Peyer's patch (tissue), 4 donors: ENCODE data around the gene MRTFB. TPM values are rescaled to one million over a fixed set of nuclear protein-coding genes. Genes with fewer than 3 reads are reported as not detected.

Source experiments
- DNase-seq, 3 donors: peaks; one replicate each; pipeline ENCODE4 v3.0.0-alpha.2; 2017 to 2019
- H3K27ac ChIP-seq, 4 donors: fragments of 200-600 bp; sonication (generic); one replicate each; pipeline ENCODE4 v1.5.1; 2016 to 2019
- H3K27me3 ChIP-seq, 2 donors: fragments of 200-600 bp; sonication (generic); one replicate each; pipeline ENCODE4 v1.5.1; 2019
- H3K36me3 ChIP-seq, 3 donors: fragments of 200-600 bp; sonication (generic); one replicate each; pipeline ENCODE4 v1.5.1; 2016 to 2019
- H3K4me1 ChIP-seq, 4 donors: fragments of 200-600 bp; sonication (generic); one replicate each; pipeline ENCODE4 v1.5.1; 2016 to 2019
- H3K4me3 ChIP-seq, 4 donors: fragments of 200-600 bp; sonication (generic); 1 replicate in 3 of 4; 2 replicates in 1 of 4; pipeline ENCODE4 v1.5.1; 2016 to 2019; ENCODE audit warnings: mild to moderate bottlenecking in 1 of 4
- H3K9me3 ChIP-seq, 4 donors: fragments of 200-600 bp; sonication (generic); one replicate each; pipeline ENCODE4 v1.5.1; 2016 to 2019; ENCODE audit warnings: mild to moderate bottlenecking in 1 of 4
- CTCF ChIP-seq, 6 experiments: fragments of 450-650 bp in 4 of 6; fragments of 200-600 bp in 2 of 6; sonication (generic) in 1 of 6; IDR thresholded peaks; one replicate each; pipeline ENCODE4 v1.5.1; 2017 to 2019; ENCODE audit warnings: antibody characterized with exemption in 6 of 6, mild to moderate bottlenecking in 3 of 6, moderate library complexity in 1 of 6
- POLR2A ChIP-seq, 2 donors: fragments of 450-650 bp; IDR thresholded peaks; one replicate each; pipeline ENCODE4 v1.5.1; 2017; ENCODE audit warnings: antibody characterized with exemption in 2 of 2, mild to moderate bottlenecking in 2 of 2, moderate library complexity in 2 of 2
- total RNA-seq, 4 donors: library from RNA; depleted of rRNA; stranded (reverse); fragments of >200 nt; gene quantifications; one replicate each; pipeline ENCODE4 v1.1.0, GENCODE V29; 2016

Gene MRTFB
- total RNA-seq, 4 donors from 2014 or later, result 42.2 to 136 (median 68.7) TPM

- peaks cover 0 to 6% (median 4%) of the 10 kb centered on the region in 4 donors for H3K4me1 ChIP-seq
- peak overlapping the region; percentile 81 to 93 (median 86) for H3K27ac ChIP-seq
- H3K4me3 ChIP-seq, result peak overlapping the region; percentile 58 to 99 (median 95)
- H3K9me3 ChIP-seq, result no peaks in the 10 kb centered on the region
- TF ChIP-seq CTCF (IDR thresholded peaks at IDR 0.05) (no peak), POLR2A (IDR thresholded peaks at IDR 0.05) (no peak)
- no peaks in the 10 kb centered on the region for H3K36me3 ChIP-seq
- no peaks in the 10 kb centered on the region for H3K27me3 ChIP-seq
- no peak for DNase-seq
Observed at GRCh38 chr16:14071576-14072271, 605 bp downstream of the MRTFB start.

- peak overlapping the region in 2 of 4 donors; percentile 97 to 99 for H3K4me3 ChIP-seq
- H3K27ac ChIP-seq, result peak overlapping the region in 1 of 4 donors; percentile 93
Observed at GRCh38 chr16:14072360-14072759, 1.2 kb downstream of the MRTFB start.

DNA sequence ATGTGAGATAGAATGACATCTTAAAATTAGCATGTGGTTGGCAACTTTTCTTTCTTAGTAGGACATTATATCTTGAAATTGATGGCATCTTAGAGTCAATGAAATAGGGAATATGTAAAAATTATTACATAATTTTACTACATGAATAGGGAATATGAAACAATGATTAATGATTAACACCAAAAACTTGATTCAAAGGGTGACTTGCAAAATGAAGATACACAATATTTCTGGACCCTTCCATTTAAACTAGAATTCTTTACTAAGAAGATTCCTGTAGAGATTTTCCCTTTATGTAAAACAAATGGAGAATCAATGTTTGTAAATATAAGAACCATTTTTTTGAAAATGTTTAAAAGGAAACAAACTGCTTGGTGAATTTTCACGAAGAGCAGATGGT is 3.4 kb downstream of the MRTFB start:
- Histone ChIP-seq H3K9me3 (no peaks in the 10 kb centered on the region), H3K4me1 (peaks cover 0 to 6% (median 4%) of the 10 kb centered on the region in 4 donors), H3K4me3 (no peak overlapping the region), H3K27ac (no peak overlapping the region), H3K36me3 (peaks cover 0 to under 1% (median 0%) of the 10 kb centered on the region in 3 donors), H3K27me3 (no peaks in the 10 kb centered on the region)
- no peak for TF ChIP-seq CTCF (IDR thresholded peaks at IDR 0.05)
- TF ChIP-seq POLR2A (IDR thresholded peaks at IDR 0.05), result no peak
- no peak for DNase-seq

More at GRCh38 chr16:14072360-14072759, 1.2 kb downstream of the MRTFB start:
- Histone ChIP-seq H3K4me1 (peaks cover 0 to 6% (median 4%) of the 10 kb centered on the region in 4 donors), H3K36me3 (no peaks in the 10 kb centered on the region), H3K9me3 (no peaks in the 10 kb centered on the region), H3K27me3 (no peaks in the 10 kb centered on the region)
- no peak for TF ChIP-seq POLR2A (IDR thresholded peaks at IDR 0.05)
- TF ChIP-seq CTCF (IDR thresholded peaks at IDR 0.05), result no peak
- DNase-seq, result no peak

DNA sequence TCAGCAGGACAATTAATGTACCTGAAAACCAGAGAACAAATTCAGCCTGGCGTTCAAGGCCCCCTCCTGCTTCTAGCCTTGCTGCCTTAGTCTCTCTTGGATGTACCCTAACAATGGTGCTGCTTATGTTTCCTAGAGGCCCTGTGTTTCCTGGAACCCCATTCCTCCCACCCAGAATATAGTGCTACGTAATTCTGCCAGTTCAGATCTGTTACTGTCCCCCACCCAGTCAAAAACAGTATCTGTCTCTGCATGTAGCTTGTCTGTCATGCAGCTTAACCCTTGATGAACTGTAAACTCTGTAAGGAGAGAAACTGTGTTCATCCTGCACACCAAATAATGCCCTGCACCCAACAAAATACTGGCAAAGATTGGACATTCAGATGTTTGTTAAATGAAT is 6.8 kb downstream of the MRTFB start:
- Histone ChIP-seq H3K27ac (no peak overlapping the region), H3K36me3 (peaks cover 0 to 13% (median 0%) of the 10 kb centered on the region in 3 donors), H3K9me3 (no peaks in the 10 kb centered on the region), H3K4me1 (no peaks in the 10 kb centered on the region), H3K27me3 (no peaks in the 10 kb centered on the region), H3K4me3 (no peak overlapping the region)
- no peak for TF ChIP-seq POLR2A (IDR thresholded peaks at IDR 0.05)
- TF ChIP-seq CTCF (IDR thresholded peaks at IDR 0.05), result no peak
- DNase-seq, result no peak

GRCh38 chr16:14086477-14086876 is 15.4 kb downstream of the MRTFB start:
- H3K4me3 ChIP-seq, result no peak overlapping the region
- H3K27ac ChIP-seq, result no peak overlapping the region
- H3K4me1 ChIP-seq, result peaks cover 0 to 43% (median 0%) of the 10 kb centered on the region in 4 donors
- no peak for TF ChIP-seq POLR2A (IDR thresholded peaks at IDR 0.05)
- TF ChIP-seq CTCF (IDR thresholded peaks at IDR 0.05), result no peak
- no peaks in the 10 kb centered on the region for H3K36me3 ChIP-seq
- DNase-seq, result no peak
- no peaks in the 10 kb centered on the region for H3K27me3 ChIP-seq
- H3K9me3 ChIP-seq, result no peaks in the 10 kb centered on the region
